Measurements from ENCODE around the gene STK11IP. TPM values are rescaled to one million over a fixed set of nuclear protein-coding genes. Genes with fewer than 3 reads are reported as not detected.

The STK11IP gene
- total and polyA plus RNA-seq, 2 of the 13 experiments (the other 11 are each of a cell fraction or from before 2014, with no cell fraction given), result 12.8 to 24.0 TPM

- no peak for TF ChIP-seq ZBTB40 (IDR thresholded peaks at IDR 0.05)
- no peak for TF ChIP-seq ZBTB40 (CRISPR knock-in tag; IDR thresholded peaks at IDR 0.05)
- no peak for TF ChIP-seq ZNF839 (CRISPR knock-in tag; IDR thresholded peaks at IDR 0.05; ENCODE audit: borderline replicate concordance)
- TF ChIP-seq DMAP1 (CRISPR knock-in tag; IDR thresholded peaks at IDR 0.05), result 0 out of 2 replicates have a peak, but pooled peaks have one; percentile 42
- TF ChIP-seq ARID5B (CRISPR knock-in tag; IDR thresholded peaks at IDR 0.05), result peak; percentile 77
- peak; percentile 93 for TF ChIP-seq ZBTB33 (CRISPR knock-in tag; IDR thresholded peaks at IDR 0.05)
- TF ChIP-seq ZNF282 (IDR thresholded peaks at IDR 0.05; ENCODE audit: partially characterized antibody), result no peak
- peak; percentile 100 for TF ChIP-seq STAG1 (CRISPR knock-in tag; IDR thresholded peaks at IDR 0.05)
- TF ChIP-seq ZBTB26 (CRISPR knock-in tag; IDR thresholded peaks at IDR 0.05; ENCODE audit: borderline replicate concordance), result peak; percentile 86; the same call in 1 of the 2 replicates
- peak; percentile 76; the same call in 1 of the 2 replicates for TF ChIP-seq MAF1 (CRISPR knock-in tag; IDR thresholded peaks at IDR 0.05; ENCODE audit: borderline replicate concordance)
- no peak for TF ChIP-seq RAD51 (IDR thresholded peaks at IDR 0.05; ENCODE audit: borderline replicate concordance)
- TF ChIP-seq RELA (CRISPR knock-in tag; IDR thresholded peaks at IDR 0.05), result peak; percentile 91; the same call in 1 of the 2 replicates
- no peak for TF ChIP-seq ZNF720 (CRISPR knock-in tag; IDR thresholded peaks at IDR 0.05)
- TF ChIP-seq TCF7L2 (IDR thresholded peaks at IDR 0.05; ENCODE audit: low read depth, low read length), result no peak
Observed at GRCh38 chr2:219642465-219643083, 44.9 kb downstream of the STK11IP start (continued).

All from HepG2 (cell line).